Esophagus muscularis mucosa (tissue), 4 donors: Measurements from ENCODE around the gene SEMA7A. TPM values are rescaled to one million over a fixed set of nuclear protein-coding genes. Genes with fewer than 3 reads are reported as not detected.

Source experiments
- DNase-seq: peaks from one replicate; pipeline ENCODE4 v3.0.0-alpha.2; 2017; ENCODE audit errors: extremely low spot score
- H3K27ac ChIP-seq, 4 donors: fragments of 200-600 bp; sonication (generic); replicated peaks in 1 of 4; 1 replicate in 3 of 4; 2 replicates in 1 of 4; pipeline ENCODE4 v1.5.1; 2016 to 2019; ENCODE audit warnings: mild to moderate bottlenecking in 1 of 4
- H3K27me3 ChIP-seq, 4 donors: fragments of 200-600 bp; sonication (generic); one replicate each; pipeline versions ENCODE4 v1.5.1 to v1.6.0; 2016 to 2019
- H3K36me3 ChIP-seq, 4 donors: fragments of 200-600 bp; sonication (generic); one replicate each; pipeline ENCODE4 v1.5.1; 2016 to 2019
- H3K4me1 ChIP-seq, 4 donors: fragments of 200-600 bp; sonication (generic); one replicate each; pipeline ENCODE4 v1.5.1; 2016 to 2019
- H3K4me3 ChIP-seq, 4 donors: fragments of 200-600 bp; sonication (generic); 1 replicate in 2 of 4; 2 replicates in 2 of 4; pipeline ENCODE4 v1.5.1; 2016 to 2019; ENCODE audit warnings: mild to moderate bottlenecking in 4 of 4, moderate library complexity in 1 of 4
- H3K9me3 ChIP-seq, 4 donors: fragments of 200-600 bp; sonication (generic); 1 replicate in 3 of 4; 2 replicates in 1 of 4; pipeline ENCODE4 v1.5.1; 2016 to 2019
- EP300 ChIP-seq: sonication (generic); formaldehyde crosslinking; IDR thresholded peaks from one replicate; pipeline ENCODE4 v1.6.1; 2017; ENCODE audit warnings: antibody characterized with exemption
- POLR2A ChIP-seq: fragments of 450-650 bp; IDR thresholded peaks from one replicate; pipeline ENCODE4 v1.6.1; 2017; ENCODE audit warnings: antibody characterized with exemption, moderate library complexity, mild to moderate bottlenecking, low read depth
- POLR2AphosphoS5 ChIP-seq, 2 donors: sonication (generic); formaldehyde crosslinking; IDR thresholded peaks; one replicate each; pipeline ENCODE4 v1.6.1; 2017; ENCODE audit warnings: antibody characterized with exemption in 2 of 2
- WGBS: methylation state at CpG from one replicate; pipeline ENCODE4 v1.1.5; 2018; 5-methylcytosine and 5-hydroxymethylcytosine counted together
- intact Hi-C: fragments of 100-400 bp; cut with DNase I; formaldehyde crosslinking; loops from one replicate; pipeline ENCODE4 v1.15.1; 2023
- total RNA-seq, 4 donors: library from RNA; depleted of rRNA; stranded (reverse); fragments of >200 nt; gene quantifications; one replicate each; pipeline versions ENCODE4 v1.1.0 to v1.2.1, GENCODE V29; 2016
- TF ChIP-seq, protein P1 (sequence below), 3 experiments: fragments of 200-600 bp in 2 of 3; fragments of 450-650 bp in 1 of 3; sonication (generic) in 2 of 3; IDR thresholded peaks; one replicate each; pipeline ENCODE4 v1.5.1; 2017 to 2019; ENCODE audit warnings: antibody characterized with exemption in 3 of 3, mild to moderate bottlenecking in 2 of 3, moderate library complexity in 1 of 3

Gene SEMA7A
- total RNA-seq, 4 donors from 2014 or later: 1.2 to 4.1 (median 2.7) TPM

DNA sequence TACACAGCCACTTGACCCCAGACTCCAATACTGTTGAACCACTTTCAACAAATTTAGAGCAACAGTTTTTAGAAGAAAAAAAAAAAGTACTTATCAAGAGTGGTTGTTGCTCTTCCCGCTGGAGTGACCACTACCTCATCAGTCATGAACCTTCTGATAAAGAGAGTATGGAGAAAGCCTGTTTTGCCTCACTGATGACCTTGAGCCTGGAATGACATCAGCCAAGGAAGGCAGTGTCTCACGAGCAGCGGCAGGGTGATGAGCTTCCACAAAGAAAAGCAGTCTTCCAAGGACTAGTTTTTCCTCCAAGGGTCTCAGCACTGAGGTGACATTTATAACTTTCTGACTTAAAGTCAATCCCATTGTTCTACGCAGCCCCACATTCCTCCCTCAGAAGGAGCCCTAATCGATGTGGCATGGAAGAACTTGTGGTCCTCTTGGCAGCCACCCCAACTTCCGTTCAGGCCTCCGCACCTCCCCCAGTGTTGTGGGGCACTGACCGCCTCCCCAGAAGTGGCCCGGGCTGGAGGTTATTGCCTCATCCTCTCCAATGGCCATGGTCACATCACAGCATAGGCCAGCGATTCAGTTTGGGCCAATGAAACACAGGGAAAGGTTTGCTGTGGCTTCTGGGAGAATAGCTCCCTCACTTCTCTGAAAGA lies 64.5 kb downstream of the SEMA7A start:
- DNase-seq: no peak
- H3K27ac ChIP-seq: no peak overlapping the region
- peaks cover 4 to 30% (median 28%) of the 10 kb centered on the region in 4 donors for H3K4me1 ChIP-seq
- WGBS: 59% methylated on average over 10 of the region's 10 CpGs
- no peak for TF ChIP-seq POLR2AphosphoS5 (IDR thresholded peaks at IDR 0.05)
- TF ChIP-seq POLR2A: no peak
- TF ChIP-seq EP300: no peak
- TF ChIP-seq, protein P1, sequence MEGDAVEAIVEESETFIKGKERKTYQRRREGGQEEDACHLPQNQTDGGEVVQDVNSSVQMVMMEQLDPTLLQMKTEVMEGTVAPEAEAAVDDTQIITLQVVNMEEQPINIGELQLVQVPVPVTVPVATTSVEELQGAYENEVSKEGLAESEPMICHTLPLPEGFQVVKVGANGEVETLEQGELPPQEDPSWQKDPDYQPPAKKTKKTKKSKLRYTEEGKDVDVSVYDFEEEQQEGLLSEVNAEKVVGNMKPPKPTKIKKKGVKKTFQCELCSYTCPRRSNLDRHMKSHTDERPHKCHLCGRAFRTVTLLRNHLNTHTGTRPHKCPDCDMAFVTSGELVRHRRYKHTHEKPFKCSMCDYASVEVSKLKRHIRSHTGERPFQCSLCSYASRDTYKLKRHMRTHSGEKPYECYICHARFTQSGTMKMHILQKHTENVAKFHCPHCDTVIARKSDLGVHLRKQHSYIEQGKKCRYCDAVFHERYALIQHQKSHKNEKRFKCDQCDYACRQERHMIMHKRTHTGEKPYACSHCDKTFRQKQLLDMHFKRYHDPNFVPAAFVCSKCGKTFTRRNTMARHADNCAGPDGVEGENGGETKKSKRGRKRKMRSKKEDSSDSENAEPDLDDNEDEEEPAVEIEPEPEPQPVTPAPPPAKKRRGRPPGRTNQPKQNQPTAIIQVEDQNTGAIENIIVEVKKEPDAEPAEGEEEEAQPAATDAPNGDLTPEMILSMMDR (IDR thresholded peaks at IDR 0.05): no peak
- peaks cover 0 to 22% (median 0%) of the 10 kb centered on the region in 4 donors for H3K27me3 ChIP-seq
- H3K36me3 ChIP-seq: no peaks in the 10 kb centered on the region
- intact Hi-C loops: no loop called here
- no peaks in the 10 kb centered on the region for H3K9me3 ChIP-seq
- H3K4me3 ChIP-seq: no peak overlapping the region

DNA sequence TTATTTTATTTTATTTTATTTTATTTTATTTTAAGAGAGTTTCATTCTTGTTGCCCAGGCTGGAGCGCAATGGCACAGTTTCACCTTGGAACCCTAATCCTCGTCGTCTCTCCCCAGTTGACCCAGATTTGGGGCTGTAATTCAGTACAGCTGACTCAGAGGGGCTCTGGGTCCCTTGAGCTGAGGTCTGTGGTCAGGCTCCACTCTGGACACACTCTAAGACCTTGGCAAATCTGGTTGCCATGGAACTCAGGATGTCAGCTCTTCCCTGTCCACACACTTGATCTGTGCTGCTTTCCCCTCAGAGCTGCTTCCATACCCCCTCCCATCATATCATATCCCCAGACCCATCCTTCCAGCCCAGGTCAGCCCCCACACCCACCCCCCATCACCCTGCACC lies 65.6 kb downstream of the SEMA7A start:
- intact Hi-C loops: no loop called here
- H3K36me3 ChIP-seq: no peaks in the 10 kb centered on the region
- peaks cover 0 to 22% (median 0%) of the 10 kb centered on the region in 4 donors for H3K27me3 ChIP-seq
- no peak overlapping the region for H3K4me3 ChIP-seq
- H3K27ac ChIP-seq: no peak overlapping the region
- no peak for DNase-seq
- H3K4me1 ChIP-seq: peaks cover 4 to 20% (median 18%) of the 10 kb centered on the region in 4 donors
- TF ChIP-seq EP300 (no peak), POLR2A (no peak), POLR2AphosphoS5 (IDR thresholded peaks at IDR 0.05) (no peak)
- TF ChIP-seq, protein P1 (IDR thresholded peaks at IDR 0.05): no peak
- H3K9me3 ChIP-seq: no peaks in the 10 kb centered on the region
- 95% methylated on average over 3 of the region's 3 CpGs for WGBS

GRCh38 chr15:74367296-74367854 lies 66.4 kb downstream of the SEMA7A start, which contains the start of gene CYP11A1:
Gene CYP11A1, minus strand, starts transcription at chr15:74367646. Its CDS starts 61 bp downstream, at chr15:74367585.
- intact Hi-C loops: no loop called here
- peak within 1 kb of the TSS; percentile 61 to 72 (median 64) for H3K4me3 ChIP-seq
- no peak within 1 kb of the TSS for H3K27ac ChIP-seq
- DNase-seq: no peak
- 94% methylated on average over 9 of the region's 12 CpGs for WGBS
- peaks cover 4 to 20% (median 18%) of the 10 kb centered on the region in 4 donors for H3K4me1 ChIP-seq
- H3K36me3 ChIP-seq: no peaks in the 10 kb centered on the region
- peaks cover 0 to 22% (median 0%) of the 10 kb centered on the region in 4 donors for H3K27me3 ChIP-seq
- TF ChIP-seq EP300: no peak
- no peak for TF ChIP-seq POLR2AphosphoS5 (IDR thresholded peaks at IDR 0.05)
- H3K9me3 ChIP-seq: no peaks in the 10 kb centered on the region

DNA sequence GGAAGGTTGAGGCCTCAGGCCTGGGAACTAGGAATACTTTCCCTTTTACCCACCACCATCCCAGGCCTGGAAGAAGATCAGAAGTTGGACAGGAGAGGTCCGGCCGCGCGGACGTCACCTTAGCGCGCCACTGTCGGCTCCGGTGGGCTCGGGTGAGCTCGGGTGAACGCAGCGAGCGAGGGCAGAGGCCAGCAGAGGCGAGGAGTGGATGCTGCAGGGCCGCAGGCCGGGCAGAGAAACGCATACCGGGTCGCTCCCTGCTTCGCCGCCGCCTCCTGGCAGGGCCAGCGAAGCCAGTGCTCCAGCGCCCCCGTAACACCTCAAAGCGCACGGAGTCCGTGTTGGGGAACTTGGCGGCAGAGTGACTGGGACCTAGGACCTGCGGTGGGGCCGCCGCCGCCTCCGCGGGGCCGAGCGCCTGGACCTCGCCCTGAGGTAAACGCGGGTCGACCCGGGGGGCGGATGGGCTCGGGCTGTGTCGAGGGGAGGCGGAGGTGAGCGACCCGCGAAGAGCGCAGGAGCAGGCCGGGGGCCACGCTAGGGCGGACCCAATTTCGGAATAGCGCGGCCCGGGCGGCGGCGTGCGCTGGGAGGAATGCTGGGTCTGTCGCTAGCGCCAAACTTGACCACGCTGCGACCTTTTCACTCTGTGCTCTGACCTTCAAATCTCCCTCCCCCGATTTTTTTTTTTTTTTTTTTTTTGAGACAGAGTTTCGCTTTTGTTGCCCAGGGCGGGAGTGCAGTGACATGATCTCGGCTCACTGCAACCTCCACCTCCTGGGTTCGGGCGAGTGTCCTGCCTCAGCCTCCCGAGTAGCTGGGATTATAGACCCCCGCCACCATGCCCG lies 67.9 kb downstream of the SEMA7A start:
- Histone ChIP-seq H3K9me3 (no peaks in the 10 kb centered on the region), H3K4me3 (peak overlapping the region; percentile 61 to 72 (median 64)), H3K27ac (peak overlapping the region; percentile 50 to 78 (median 70)), H3K27me3 (peaks cover 0 to 22% (median 0%) of the 10 kb centered on the region in 4 donors), H3K4me1 (peaks cover 4 to 20% (median 18%) of the 10 kb centered on the region in 4 donors), H3K36me3 (no peaks in the 10 kb centered on the region)
- intact Hi-C loops: no loop called here
- 7% methylated on average over 66 of the region's 75 CpGs for WGBS
- DNase-seq: no peak
- TF ChIP-seq, protein P1 (IDR thresholded peaks at IDR 0.05): no peak
- TF ChIP-seq EP300: no peak
- TF ChIP-seq POLR2AphosphoS5 (IDR thresholded peaks at IDR 0.05): peak; percentile 33 to 40
